OCI-LY1 (cell line): ENCODE results near the gene KCP.

ENCODE experiments used
- CTCF ChIP-seq: fragments of 200-600 bp; sonication (generic), shearing (Covaris generic); IDR thresholded peaks from 2 replicates; pipeline ENCODE4 v1.5.1; 2017; ENCODE audit warnings: mild to moderate bottlenecking, antibody characterized with exemption, low read length, moderate library complexity, mixed read lengths
- EZH2 ChIP-seq: fragments of 200-600 bp; sonication (generic), shearing (Covaris generic); IDR thresholded peaks from 2 replicates; pipeline ENCODE4 v1.8.0; 2017; ENCODE audit warnings: borderline replicate concordance, mixed run types, mild to moderate bottlenecking, antibody characterized with exemption, low read length, moderate library complexity, mixed read lengths

GRCh38 chr7:128843938-128844621 lies 66.4 kb downstream of the KCP start:
- no peak for TF ChIP-seq CTCF
- TF ChIP-seq EZH2, result no peak
